Left ventricle myocardium inferior (tissue), 1 donor: Measurements from ENCODE around the gene RIN3. TPM values are rescaled to one million over a fixed set of nuclear protein-coding genes. Genes with fewer than 3 reads are reported as not detected.

Source experiments
- DNase-seq: peaks from one replicate; pipeline ENCODE4 v3.0.0-alpha.2; 2020
- H3K27ac ChIP-seq: fragments of 200-600 bp; replicated peaks from 2 replicates; pipeline ENCODE4 v1.8.0; 2021
- H3K27me3 ChIP-seq: fragments of 200-600 bp; 2 replicates; pipeline ENCODE4 v1.8.0; 2021; ENCODE audit warnings: low read depth
- H3K36me3 ChIP-seq: fragments of 200-600 bp; 2 replicates; pipeline ENCODE4 v1.8.0; 2021
- H3K4me1 ChIP-seq: fragments of 200-600 bp; 2 replicates; pipeline ENCODE4 v1.8.0; 2021
- H3K4me3 ChIP-seq: fragments of 200-600 bp; 2 replicates; pipeline ENCODE4 v1.8.0; 2021; ENCODE audit warnings: mild to moderate bottlenecking, moderate library complexity
- H3K9me3 ChIP-seq: fragments of 200-600 bp; replicated peaks from 2 replicates; pipeline ENCODE4 v1.8.0; 2021
- CTCF ChIP-seq: fragments of 200-600 bp; IDR thresholded peaks from 2 replicates; pipeline ENCODE4 v1.8.0; 2021; ENCODE audit warnings: antibody characterized with exemption, mild to moderate bottlenecking, borderline replicate concordance
- intact Hi-C: fragments of 100-400 bp; cut with micrococcal nuclease; formaldehyde crosslinking; loops from one replicate; pipeline ENCODE4 v1.11.0; 2022
- total RNA-seq: library from RNA; stranded (reverse); fragmentation: NEBNext Ultra II Directional; extraction: Animal tissue kit (Norgen Biotek cat#: 25700); gene quantifications from one replicate; pipeline ENCODE4 v1.2.1, GENCODE V29; 2021
- donor health status: DM: no; HTN: yes; CAD: no; lungs with severe emphysema.

RIN3 gene
- total RNA-seq, 1 donor from 2014 or later: 13.8 TPM

DNA sequence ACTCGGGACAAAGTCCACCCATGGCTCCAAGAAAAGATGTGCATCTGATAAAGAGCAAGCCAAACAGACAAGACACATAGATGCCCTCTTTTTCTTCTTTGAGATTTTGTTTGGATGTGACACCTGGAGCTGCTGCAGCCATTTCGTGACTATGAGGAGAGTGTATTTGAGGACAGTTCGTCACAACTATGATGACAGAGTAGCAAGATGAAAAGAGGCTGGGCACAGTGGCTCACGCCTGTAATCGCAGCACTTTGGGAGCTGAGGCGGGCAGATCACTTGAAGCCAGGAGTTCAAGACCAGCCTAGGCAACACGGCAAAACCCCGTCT lies 213.3 kb downstream of the RIN3 start:
- Histone ChIP-seq H3K4me1 (peaks cover 55% of the 10 kb centered on the region), H3K36me3 (peaks cover 14% of the 10 kb centered on the region), H3K27me3 (no peaks in the 10 kb centered on the region), H3K9me3 (no peaks in the 10 kb centered on the region), H3K4me3 (no peak overlapping the region), H3K27ac (peak overlapping the region; percentile 84)
- intact Hi-C loops: no loop called here
- no peak for DNase-seq
- no peak for TF ChIP-seq CTCF

GRCh38 chr14:92728759-92729364 lies 215.3 kb downstream of the RIN3 start:
- Histone ChIP-seq H3K4me1 (peaks cover 66% of the 10 kb centered on the region), H3K36me3 (peaks cover 20% of the 10 kb centered on the region), H3K27ac (no peak overlapping the region), H3K4me3 (no peak overlapping the region), H3K27me3 (no peaks in the 10 kb centered on the region), H3K9me3 (no peaks in the 10 kb centered on the region)
- TF ChIP-seq CTCF: no peak
- intact Hi-C loops: no loop called here
- no peak for DNase-seq

DNA sequence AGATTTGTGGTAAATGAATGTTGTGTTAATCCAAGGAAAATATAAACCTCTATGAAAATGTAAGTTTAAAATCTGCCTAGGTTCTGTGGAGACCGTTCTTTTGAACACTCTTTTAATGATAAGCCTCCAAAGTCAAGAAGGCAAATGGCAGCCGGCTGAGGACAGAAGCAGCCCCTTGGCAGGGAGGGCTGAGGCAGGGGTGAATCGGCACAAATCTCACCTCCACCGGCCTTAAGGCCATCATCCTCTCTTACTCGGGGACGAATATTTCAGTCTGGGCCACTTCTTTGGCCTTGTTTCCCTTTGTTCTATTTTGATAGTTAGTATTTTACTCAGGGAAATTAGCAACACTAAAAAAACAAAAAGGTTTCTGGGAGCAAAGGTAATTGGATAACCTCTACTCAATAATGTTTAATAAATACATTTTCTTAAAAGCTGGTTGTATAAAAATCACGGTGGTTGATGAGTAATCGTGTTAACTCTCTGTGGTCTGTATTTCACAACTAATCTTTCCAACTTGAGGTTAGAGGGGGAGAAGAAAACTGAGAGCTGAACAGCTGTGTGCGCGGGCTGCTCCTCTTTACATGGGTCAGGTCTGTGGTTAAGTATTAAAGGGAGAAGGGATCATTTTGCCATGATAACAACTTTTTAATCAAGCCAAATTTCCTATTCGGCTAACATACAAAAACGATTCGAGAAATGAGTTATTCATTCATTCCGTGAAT lies 216.2 kb downstream of the RIN3 start:
- H3K4me1 ChIP-seq: peaks cover 66% of the 10 kb centered on the region
- H3K27ac ChIP-seq: no peak overlapping the region
- DNase-seq: no peak

GRCh38 chr14:92731622-92732115 lies 218.1 kb downstream of the RIN3 start:
- H3K4me3 ChIP-seq: no peak overlapping the region
- no peak for DNase-seq
- H3K27ac ChIP-seq: no peak overlapping the region
- no peak for TF ChIP-seq CTCF
- peaks cover 20% of the 10 kb centered on the region for H3K36me3 ChIP-seq
- peaks cover 64% of the 10 kb centered on the region for H3K4me1 ChIP-seq
- intact Hi-C loops: no loop called here
- H3K9me3 ChIP-seq: no peaks in the 10 kb centered on the region
- no peaks in the 10 kb centered on the region for H3K27me3 ChIP-seq

More for the DNA sequence above, 216.2 kb downstream of the RIN3 start:
- H3K9me3 ChIP-seq: no peaks in the 10 kb centered on the region
- no peaks in the 10 kb centered on the region for H3K27me3 ChIP-seq
- intact Hi-C loops: no loop called here
- TF ChIP-seq CTCF: no peak
- peaks cover 20% of the 10 kb centered on the region for H3K36me3 ChIP-seq
- H3K4me3 ChIP-seq: no peak overlapping the region

DNA sequence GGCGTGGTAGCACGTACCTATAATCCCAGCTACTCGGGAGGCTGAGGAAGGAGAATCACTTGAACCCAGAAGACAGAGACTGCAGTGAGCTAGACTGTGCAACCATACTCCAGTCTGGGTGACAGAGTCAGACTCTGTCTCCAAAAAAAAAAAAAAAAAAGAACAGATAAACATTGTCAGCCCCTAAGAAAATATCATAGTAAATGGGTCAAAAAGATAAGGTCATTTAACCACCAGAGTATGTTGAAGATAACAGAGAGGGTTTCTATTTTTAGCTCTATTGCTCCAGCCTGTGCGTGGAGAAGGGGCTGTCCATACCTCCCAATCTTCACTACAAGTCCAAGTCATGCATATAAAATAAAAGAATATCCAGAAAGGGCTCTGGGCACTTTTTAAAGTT lies 219.4 kb downstream of the RIN3 start:
- Histone ChIP-seq H3K4me1 (peaks cover 75% of the 10 kb centered on the region), H3K27ac (peak overlapping the region; percentile 42), H3K9me3 (no peaks in the 10 kb centered on the region), H3K36me3 (peaks cover 20% of the 10 kb centered on the region), H3K4me3 (no peak overlapping the region), H3K27me3 (no peaks in the 10 kb centered on the region)
- no peak for TF ChIP-seq CTCF
- intact Hi-C loops: no loop called here
- DNase-seq: no peak
